ENCODE data around the gene GLDN. TPM values are rescaled to one million over a fixed set of nuclear protein-coding genes. Genes with fewer than 3 reads are reported as not detected.
A peak's percentile ranks its signal among the peaks of the same experiment; 100 is the strongest.
"Not testable (repeated sequence)": the region's sequence is repeated elsewhere in the genome, so short reads cannot be mapped to it uniquely, and the experiment has no call there.

The GLDN gene
- total and polyA plus RNA-seq, 2 experiments from 2014 or later, result 0.32 to 1.2 TPM

GRCh38 chr15:51423040-51423439, 81.6 kb downstream of the GLDN start:
- H3K9me3 Mint-ChIP-seq, result peaks cover 18% of the 10 kb centered on the region
- not testable (repeated sequence) for H3K4me1 ChIP-seq (ENCODE audit: insufficient read depth); H3K79me2 ChIP-seq (replicated peaks; ENCODE audit: insufficient read depth); H3K4me3 ChIP-seq; H3K27me3 ChIP-seq (ENCODE audit: insufficient read depth); H3K36me3 ChIP-seq (ENCODE audit: insufficient read depth); H3F3A ChIP-seq (replicated peaks; ENCODE audit: low read depth); H3K36me3 Mint-ChIP-seq (ENCODE audit: low read depth); H4K20me1 ChIP-seq (replicated peaks; ENCODE audit: insufficient read depth); H3K27ac Mint-ChIP-seq; DNase-seq (ENCODE audit: low spot score); H3K4me3 Mint-ChIP-seq; H3K4me1 Mint-ChIP-seq; ATAC-seq; H3K27me3 Mint-ChIP-seq (ENCODE audit: insufficient read depth, low read depth, poor library complexity); H3K9me2 ChIP-seq (ENCODE audit: insufficient read depth)
- H2AFZ ChIP-seq, result peak overlapping the region; percentile 67
- peak overlapping the region; percentile 66; the same call in 1 of the 2 replicates for H3K27ac ChIP-seq (ENCODE audit: low read depth)
- peak overlapping the region; percentile 48; the same call in 1 of the 2 replicates for H3K4me2 ChIP-seq

- TF ChIP-seq NANOG (IDR thresholded peaks at IDR 0.05; ENCODE audit: borderline replicate concordance) (no peak), ZNF114 (CRISPR knock-in tag; IDR thresholded peaks at IDR 0.05) (no peak), JUNB (IDR thresholded peaks at IDR 0.05; ENCODE audit: unreplicated experiment) (no peak), STAT1 (IDR thresholded peaks at IDR 0.05; ENCODE audit: unreplicated experiment) (no peak), EZH2phosphoT487 (IDR thresholded peaks at IDR 0.05; ENCODE audit: unreplicated experiment) (no peak), POLR2AphosphoS5 (IDR thresholded peaks at IDR 0.05; ENCODE audit: low read depth) (no peak), EZH2 (IDR thresholded peaks at IDR 0.05; ENCODE audit: low read depth, unreplicated experiment) (no peak), ZNF462 (CRISPR knock-in tag; IDR thresholded peaks at IDR 0.05) (no peak), CREB1 (CRISPR knock-in tag; IDR thresholded peaks at IDR 0.05; ENCODE audit: low read depth) (no peak), ZNF331 (CRISPR knock-in tag; IDR thresholded peaks at IDR 0.05; ENCODE audit: low read depth) (no peak)
- TF ChIP-seq, protein P1, sequence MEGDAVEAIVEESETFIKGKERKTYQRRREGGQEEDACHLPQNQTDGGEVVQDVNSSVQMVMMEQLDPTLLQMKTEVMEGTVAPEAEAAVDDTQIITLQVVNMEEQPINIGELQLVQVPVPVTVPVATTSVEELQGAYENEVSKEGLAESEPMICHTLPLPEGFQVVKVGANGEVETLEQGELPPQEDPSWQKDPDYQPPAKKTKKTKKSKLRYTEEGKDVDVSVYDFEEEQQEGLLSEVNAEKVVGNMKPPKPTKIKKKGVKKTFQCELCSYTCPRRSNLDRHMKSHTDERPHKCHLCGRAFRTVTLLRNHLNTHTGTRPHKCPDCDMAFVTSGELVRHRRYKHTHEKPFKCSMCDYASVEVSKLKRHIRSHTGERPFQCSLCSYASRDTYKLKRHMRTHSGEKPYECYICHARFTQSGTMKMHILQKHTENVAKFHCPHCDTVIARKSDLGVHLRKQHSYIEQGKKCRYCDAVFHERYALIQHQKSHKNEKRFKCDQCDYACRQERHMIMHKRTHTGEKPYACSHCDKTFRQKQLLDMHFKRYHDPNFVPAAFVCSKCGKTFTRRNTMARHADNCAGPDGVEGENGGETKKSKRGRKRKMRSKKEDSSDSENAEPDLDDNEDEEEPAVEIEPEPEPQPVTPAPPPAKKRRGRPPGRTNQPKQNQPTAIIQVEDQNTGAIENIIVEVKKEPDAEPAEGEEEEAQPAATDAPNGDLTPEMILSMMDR (conservative IDR thresholded peaks at IDR 0.05; ENCODE audit: low read depth in 2 of 2), result no peak
- no peaks in the 10 kb centered on the region for H3K79me2 ChIP-seq (replicated peaks; ENCODE audit: insufficient read depth)
- no peaks in the 10 kb centered on the region for H3F3A ChIP-seq (replicated peaks; ENCODE audit: low read depth)
- Mint-ChIP-seq H3K36me3 (ENCODE audit: low read depth) (peaks cover 8% of the 10 kb centered on the region; the same call in 2 of the 3 replicates), H3K27me3 (ENCODE audit: insufficient read depth, low read depth, poor library complexity) (peaks cover 1% of the 10 kb centered on the region), H3K4me1 (peaks cover 14% of the 10 kb centered on the region), H3K4me3 (no peak overlapping the region), H3K9me3 (peaks cover 18% of the 10 kb centered on the region), H3K27ac (no peak overlapping the region)
- ATAC-seq (no peak), DNase-seq (ENCODE audit: low spot score) (no peak)
- H3K36me3 ChIP-seq (ENCODE audit: insufficient read depth), result 0 out of 2 replicates have a peak, but pooled peaks cover 3% of the 10 kb centered on the region
- no peaks in the 10 kb centered on the region for H4K20me1 ChIP-seq (replicated peaks; ENCODE audit: insufficient read depth)
- H3K9me2 ChIP-seq (ENCODE audit: insufficient read depth), result peaks cover 6% of the 10 kb centered on the region; the same call in 1 of the 2 replicates
- no peak overlapping the region for H3K4me2 ChIP-seq
- no peaks in the 10 kb centered on the region for H3K27me3 ChIP-seq (ENCODE audit: insufficient read depth)
- no peak overlapping the region for H3K27ac ChIP-seq (ENCODE audit: low read depth)
- H2AFZ ChIP-seq, result no peak overlapping the region
- peaks cover 6% of the 10 kb centered on the region; the same call in 1 of the 2 replicates for H3K4me1 ChIP-seq (ENCODE audit: insufficient read depth)
- no peak overlapping the region for H3K4me3 ChIP-seq
These were observed 83.3 kb downstream of the GLDN start for GRCh38 chr15:51424780-51425179.

Measured in GM23338 (cell line).